Measurements from ENCODE around the gene UBQLN4.
A peak's percentile ranks its signal among the peaks of the same experiment; 100 is the strongest.
"Not testable (repeated sequence)": the region's sequence is repeated elsewhere in the genome, so short reads cannot be mapped to it uniquely, and the experiment has no call there.

The UBQLN4 gene

GRCh38 chr1:156071332-156071816 lies 17.8 kb upstream of the UBQLN4 start:
- H3K9me3 ChIP-seq (ENCODE audit: insufficient read depth, low read depth, low read length); H3K9ac ChIP-seq (ENCODE audit: low read depth, low read length); H3K4me3 ChIP-seq (ENCODE audit: low read length); H3K27me3 ChIP-seq (ENCODE audit: insufficient read depth, low read length); H3K27ac ChIP-seq (ENCODE audit: low read depth, low read length): not testable (repeated sequence)
- WGBS, result 91% methylated on average over 7 of the region's 7 CpGs
- peaks cover 30% of the 10 kb centered on the region for H3K36me3 ChIP-seq (ENCODE audit: insufficient read depth, low read length)
- H3K4me1 ChIP-seq (ENCODE audit: insufficient read depth, low read length), result peaks cover 42% of the 10 kb centered on the region

GRCh38 chr1:156070548-156070947 lies 16.9 kb upstream of the UBQLN4 start:
- Histone ChIP-seq H3K9ac (ENCODE audit: low read depth, low read length) (no peak overlapping the region), H3K27me3 (ENCODE audit: insufficient read depth, low read length) (no peaks in the 10 kb centered on the region), H3K4me1 (ENCODE audit: insufficient read depth, low read length) (peaks cover 39% of the 10 kb centered on the region), H3K27ac (ENCODE audit: low read depth, low read length) (no peak overlapping the region), H3K4me3 (ENCODE audit: low read length) (no peak overlapping the region), H3K36me3 (ENCODE audit: insufficient read depth, low read length) (peaks cover 25% of the 10 kb centered on the region), H3K9me3 (ENCODE audit: insufficient read depth, low read depth, low read length) (no peaks in the 10 kb centered on the region)
- WGBS, result 87% methylated on average over 4 of the region's 4 CpGs

- H3K9me3 ChIP-seq (ENCODE audit: insufficient read depth, low read depth, low read length), result no peaks in the 10 kb centered on the region
- H3K36me3 ChIP-seq (ENCODE audit: insufficient read depth, low read length), result peaks cover 21% of the 10 kb centered on the region
- no peak overlapping the region for H3K9ac ChIP-seq (ENCODE audit: low read depth, low read length)
- no peak overlapping the region for H3K4me3 ChIP-seq (ENCODE audit: low read length)
- H3K27me3 ChIP-seq (ENCODE audit: insufficient read depth, low read length), result no peaks in the 10 kb centered on the region
- WGBS, result 93% methylated on average over 3 of the region's 3 CpGs
- peaks cover 32% of the 10 kb centered on the region for H3K4me1 ChIP-seq (ENCODE audit: insufficient read depth, low read length)
- no peak overlapping the region for H3K27ac ChIP-seq (ENCODE audit: low read depth, low read length)
Measured at GRCh38 chr1:156069490-156070455, 16.2 kb upstream of the UBQLN4 start.

GRCh38 chr1:156067262-156067661 lies 13.7 kb upstream of the UBQLN4 start:
- peaks cover 13% of the 10 kb centered on the region for H3K36me3 ChIP-seq (ENCODE audit: insufficient read depth, low read length)
- no peak overlapping the region for H3K4me3 ChIP-seq (ENCODE audit: low read length)
- H3K27ac ChIP-seq (ENCODE audit: low read depth, low read length), result no peak overlapping the region
- 86% methylated on average over 2 of the region's 2 CpGs for WGBS
- no peak overlapping the region for H3K9ac ChIP-seq (ENCODE audit: low read depth, low read length)
- no peaks in the 10 kb centered on the region for H3K27me3 ChIP-seq (ENCODE audit: insufficient read depth, low read length)
- peaks cover 16% of the 10 kb centered on the region for H3K4me1 ChIP-seq (ENCODE audit: insufficient read depth, low read length)
- H3K9me3 ChIP-seq (ENCODE audit: insufficient read depth, low read depth, low read length), result no peaks in the 10 kb centered on the region

GRCh38 chr1:156065871-156066270 lies 12.3 kb upstream of the UBQLN4 start:
- H3K9me3 ChIP-seq (ENCODE audit: insufficient read depth, low read depth, low read length), result no peaks in the 10 kb centered on the region
- H3K27ac ChIP-seq (ENCODE audit: low read depth, low read length), result no peak overlapping the region
- no peaks in the 10 kb centered on the region for H3K27me3 ChIP-seq (ENCODE audit: insufficient read depth, low read length)
- no peak overlapping the region for H3K4me3 ChIP-seq (ENCODE audit: low read length)
- peaks cover 16% of the 10 kb centered on the region; the same call in 1 of the 2 replicates for H3K4me1 ChIP-seq (ENCODE audit: insufficient read depth, low read length)
- 75% methylated on average over 16 of the region's 16 CpGs for WGBS
- peaks cover 11% of the 10 kb centered on the region; the same call in 1 of the 2 replicates for H3K36me3 ChIP-seq (ENCODE audit: insufficient read depth, low read length)
- H3K9ac ChIP-seq (ENCODE audit: low read depth, low read length), result no peak overlapping the region

GRCh38 chr1:156065212-156065611 lies 11.6 kb upstream of the UBQLN4 start:
- Histone ChIP-seq H3K27me3 (ENCODE audit: insufficient read depth, low read length) (no peaks in the 10 kb centered on the region), H3K4me3 (ENCODE audit: low read length) (no peak overlapping the region), H3K4me1 (ENCODE audit: insufficient read depth, low read length) (peaks cover 16% of the 10 kb centered on the region; the same call in 1 of the 2 replicates), H3K27ac (ENCODE audit: low read depth, low read length) (no peak overlapping the region), H3K36me3 (ENCODE audit: insufficient read depth, low read length) (peaks cover 10% of the 10 kb centered on the region; the same call in 1 of the 2 replicates), H3K9ac (ENCODE audit: low read depth, low read length) (no peak overlapping the region), H3K9me3 (ENCODE audit: insufficient read depth, low read depth, low read length) (no peaks in the 10 kb centered on the region)
- WGBS, result 86% methylated on average over 3 of the region's 3 CpGs

GRCh38 chr1:156064615-156065014 lies 11.0 kb upstream of the UBQLN4 start:
- H3K9ac ChIP-seq (ENCODE audit: low read depth, low read length), result no peak overlapping the region
- no peaks in the 10 kb centered on the region for H3K27me3 ChIP-seq (ENCODE audit: insufficient read depth, low read length)
- H3K9me3 ChIP-seq (ENCODE audit: insufficient read depth, low read depth, low read length), result no peaks in the 10 kb centered on the region
- no peak overlapping the region for H3K27ac ChIP-seq (ENCODE audit: low read depth, low read length)
- H3K4me3 ChIP-seq (ENCODE audit: low read length), result no peak overlapping the region
- 100% methylated on average over 2 of the region's 2 CpGs for WGBS
- peaks cover 5% of the 10 kb centered on the region; the same call in 1 of the 2 replicates for H3K36me3 ChIP-seq (ENCODE audit: insufficient read depth, low read length)
- H3K4me1 ChIP-seq (ENCODE audit: insufficient read depth, low read length), result peaks cover 16% of the 10 kb centered on the region; the same call in 1 of the 2 replicates

GRCh38 chr1:156063997-156064285 lies 10.3 kb upstream of the UBQLN4 start:
- no peaks in the 10 kb centered on the region for H3K27me3 ChIP-seq (ENCODE audit: insufficient read depth, low read length)
- no peaks in the 10 kb centered on the region for H3K9me3 ChIP-seq (ENCODE audit: insufficient read depth, low read depth, low read length)
- H3K4me3 ChIP-seq (ENCODE audit: low read length), result no peak overlapping the region
- H3K4me1 ChIP-seq (ENCODE audit: insufficient read depth, low read length), result peaks cover 16% of the 10 kb centered on the region; the same call in 1 of the 2 replicates
- H3K36me3 ChIP-seq (ENCODE audit: insufficient read depth, low read length), result 0 out of 2 replicates have a peak, but pooled peaks cover 3% of the 10 kb centered on the region
- no peak overlapping the region for H3K9ac ChIP-seq (ENCODE audit: low read depth, low read length)
- WGBS, result 0% methylated on average over 1 of the region's 2 CpGs
- H3K27ac ChIP-seq (ENCODE audit: low read depth, low read length), result no peak overlapping the region

- Histone ChIP-seq H3K27ac (ENCODE audit: low read depth, low read length) (no peak overlapping the region), H3K27me3 (ENCODE audit: insufficient read depth, low read length) (no peaks in the 10 kb centered on the region), H3K9ac (ENCODE audit: low read depth, low read length) (no peak overlapping the region), H3K36me3 (ENCODE audit: insufficient read depth, low read length) (peaks cover 10% of the 10 kb centered on the region), H3K9me3 (ENCODE audit: insufficient read depth, low read depth, low read length) (no peaks in the 10 kb centered on the region), H3K4me1 (ENCODE audit: insufficient read depth, low read length) (peaks cover 16% of the 10 kb centered on the region; the same call in 1 of the 2 replicates), H3K4me3 (ENCODE audit: low read length) (peak overlapping the region; percentile 56; the same call in 1 of the 2 replicates)
- 67% methylated on average over 3 of the region's 3 CpGs for WGBS
Measured at GRCh38 chr1:156062189-156062588, 8.6 kb upstream of the UBQLN4 start.

GRCh38 chr1:156060937-156061636 lies 7.5 kb upstream of the UBQLN4 start, which contains the start of gene RAB25:
TSS of gene RAB25 (plus strand) at chr1:156061160. CDS start at chr1:156061401, 241 bp downstream.
- peak within 1 kb of the TSS; percentile 56 for H3K4me3 ChIP-seq (ENCODE audit: low read length)

More at GRCh38 chr1:156060937-156061636, 7.5 kb upstream of the UBQLN4 start, which contains the start of gene RAB25:
- peak within 1 kb of the TSS; percentile 74 for H3K9ac ChIP-seq (ENCODE audit: low read depth, low read length)
- peaks cover 14% of the 10 kb centered on the region; the same call in 1 of the 2 replicates for H3K4me1 ChIP-seq (ENCODE audit: insufficient read depth, low read length)
- peaks cover 15% of the 10 kb centered on the region for H3K36me3 ChIP-seq (ENCODE audit: insufficient read depth, low read length)
- no peaks in the 10 kb centered on the region for H3K27me3 ChIP-seq (ENCODE audit: insufficient read depth, low read length)
- WGBS, result 5% methylated on average over 11 of the region's 11 CpGs
- H3K9me3 ChIP-seq (ENCODE audit: insufficient read depth, low read depth, low read length), result no peaks in the 10 kb centered on the region
- peak within 1 kb of the TSS; percentile 99 for H3K27ac ChIP-seq (ENCODE audit: low read depth, low read length)
